A549 (cell line): ENCODE data around the gene ATN1.

Source experiments
- CHD4 ChIP-seq: fragments of 200-600 bp; sonication (generic); IDR thresholded peaks from 2 replicates; pipeline ENCODE4 v1.6.1; 2016; ENCODE audit warnings: antibody characterized with exemption, mild to moderate bottlenecking, borderline replicate concordance
- CTCF ChIP-seq: fragments of >200 bp; sonication (Bioruptor Twin); formaldehyde crosslinking; IDR thresholded peaks from 3 replicates; pipeline ENCODE4 v1.5.1; 2016
- EP300 ChIP-seq, 2 experiments: fragments of >200 bp; sonication (Bioruptor Twin); formaldehyde crosslinking; IDR thresholded peaks; 2 replicates in 1 of 2; 3 replicates in 1 of 2; pipeline ENCODE4 v1.6.1; 2016 to 2017
- HDAC2 ChIP-seq: fragments of 200-600 bp; sonication (generic); IDR thresholded peaks from 2 replicates; pipeline ENCODE4 v1.6.1; 2016
- MAX ChIP-seq: IDR thresholded peaks from 2 replicates; pipeline ENCODE4 v1.6.1; 2012

GRCh38 chr12:6899427-6899826 lies 28.3 kb upstream of the ATN1 start:
- TF ChIP-seq EP300 (IDR thresholded peaks at IDR 0.05): no peak
- no peak for TF ChIP-seq CTCF
- TF ChIP-seq MAX: no peak
- TF ChIP-seq CHD4: no peak
- no peak for TF ChIP-seq HDAC2
